GM18867 (cell line): ENCODE data around the gene NUDT14.

Source experiments
- ATAC-seq: cut with Tn5 transposase; IDR thresholded peaks from one replicate; pipeline ENCODE4 v1.9.1; 2021; ENCODE audit warnings: mild to moderate bottlenecking, moderate library complexity; ENCODE audit not compliant: unreplicated experiment

NUDT14 gene

GRCh38 chr14:105161964-105162668, 19.0 kb downstream of the NUDT14 start:
- ATAC-seq = no peak

- no peak for ATAC-seq
Observed at GRCh38 chr14:105161309-105161708, 19.8 kb downstream of the NUDT14 start.

DNA sequence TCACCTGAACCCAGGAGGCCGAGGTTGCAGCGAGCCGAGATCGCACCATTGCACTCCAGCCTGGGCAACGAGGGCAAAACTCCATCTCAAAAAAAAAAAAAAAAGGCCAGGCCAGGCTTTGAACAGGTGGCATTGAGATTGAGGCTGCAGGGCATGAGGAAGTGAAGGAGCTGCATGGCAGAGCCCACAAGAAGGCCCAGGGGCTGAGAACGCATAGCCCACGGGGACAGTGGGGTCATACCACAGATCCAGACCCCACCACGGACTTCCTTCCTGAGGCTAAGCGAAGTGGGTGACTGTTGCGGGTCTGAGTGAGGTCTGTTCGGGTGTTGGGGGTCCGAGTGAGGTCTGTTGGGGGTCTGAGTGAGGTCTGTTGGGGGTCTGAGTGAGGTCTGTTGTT, 20.3 kb downstream of the NUDT14 start:
- ATAC-seq = no peak

DNA sequence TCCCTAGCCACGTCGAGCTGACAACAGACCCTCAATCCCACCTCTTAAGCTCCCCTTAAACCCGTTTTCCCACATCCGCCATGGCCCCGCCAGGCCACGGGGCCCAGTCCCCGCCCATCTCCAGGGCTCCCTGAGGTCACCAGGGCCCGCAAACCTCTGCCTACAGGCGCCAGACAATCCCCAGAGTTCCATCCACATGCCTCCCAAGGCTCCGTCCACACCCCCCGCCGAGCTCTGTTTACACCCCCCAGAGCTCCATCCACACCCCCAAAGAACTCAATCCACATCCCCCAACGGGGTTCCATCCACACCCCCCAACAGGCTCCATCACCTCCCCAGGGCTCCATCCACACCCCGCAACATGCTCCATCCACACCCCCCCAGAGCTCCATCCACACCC, 21.8 kb downstream of the NUDT14 start:
- no peak for ATAC-seq

DNA sequence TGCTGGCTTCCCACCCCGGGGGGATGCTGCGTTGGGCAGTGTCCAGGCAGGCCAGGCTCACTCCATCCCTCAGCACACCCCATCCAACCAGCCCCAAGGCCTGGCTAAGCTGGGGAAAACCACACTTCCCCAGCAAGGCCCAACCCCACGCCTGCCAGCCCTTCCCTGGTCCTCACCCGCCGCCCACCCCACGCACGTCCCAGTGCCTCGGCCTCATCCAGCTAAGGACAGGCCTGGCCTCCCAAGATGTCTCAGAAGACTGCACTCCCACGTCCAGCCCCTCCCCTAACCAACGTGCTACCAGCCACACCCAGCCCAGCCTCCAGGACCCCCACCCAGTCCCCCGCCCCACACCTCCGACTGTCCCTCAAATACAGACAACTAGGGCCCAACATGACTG, 22.3 kb downstream of the NUDT14 start:
- no peak for ATAC-seq

DNA sequence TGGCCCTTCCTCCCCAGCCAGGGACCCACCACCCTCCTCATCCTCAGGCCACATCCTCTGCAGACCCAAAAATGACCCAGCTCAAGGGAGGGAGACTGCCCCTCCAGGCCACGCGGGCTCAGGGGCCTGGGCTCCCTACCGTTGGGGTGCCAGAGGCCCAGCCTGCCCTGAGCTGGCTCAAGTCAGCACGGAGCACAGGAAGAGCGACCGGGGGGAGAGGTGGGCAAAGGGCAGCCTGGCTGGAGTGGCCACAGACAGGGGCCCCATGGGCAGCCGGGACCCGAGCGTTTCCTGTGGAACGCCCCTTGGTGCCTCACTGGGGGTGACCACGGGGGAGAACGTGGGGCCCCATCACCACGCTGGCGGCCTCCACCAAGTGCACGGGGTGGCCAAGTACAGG, 23.2 kb downstream of the NUDT14 start:
- ATAC-seq = no peak

- ATAC-seq = no peak
Observed at GRCh38 chr14:105156414-105157375, 24.4 kb downstream of the NUDT14 start.

- no peak for ATAC-seq
Observed at GRCh38 chr14:105155681-105156413, 25.3 kb downstream of the NUDT14 start.

- ATAC-seq = no peak
Observed at GRCh38 chr14:105155071-105155651, 26.0 kb downstream of the NUDT14 start.

- no peak for ATAC-seq
Observed at GRCh38 chr14:105154476-105154871, 26.6 kb downstream of the NUDT14 start.

DNA sequence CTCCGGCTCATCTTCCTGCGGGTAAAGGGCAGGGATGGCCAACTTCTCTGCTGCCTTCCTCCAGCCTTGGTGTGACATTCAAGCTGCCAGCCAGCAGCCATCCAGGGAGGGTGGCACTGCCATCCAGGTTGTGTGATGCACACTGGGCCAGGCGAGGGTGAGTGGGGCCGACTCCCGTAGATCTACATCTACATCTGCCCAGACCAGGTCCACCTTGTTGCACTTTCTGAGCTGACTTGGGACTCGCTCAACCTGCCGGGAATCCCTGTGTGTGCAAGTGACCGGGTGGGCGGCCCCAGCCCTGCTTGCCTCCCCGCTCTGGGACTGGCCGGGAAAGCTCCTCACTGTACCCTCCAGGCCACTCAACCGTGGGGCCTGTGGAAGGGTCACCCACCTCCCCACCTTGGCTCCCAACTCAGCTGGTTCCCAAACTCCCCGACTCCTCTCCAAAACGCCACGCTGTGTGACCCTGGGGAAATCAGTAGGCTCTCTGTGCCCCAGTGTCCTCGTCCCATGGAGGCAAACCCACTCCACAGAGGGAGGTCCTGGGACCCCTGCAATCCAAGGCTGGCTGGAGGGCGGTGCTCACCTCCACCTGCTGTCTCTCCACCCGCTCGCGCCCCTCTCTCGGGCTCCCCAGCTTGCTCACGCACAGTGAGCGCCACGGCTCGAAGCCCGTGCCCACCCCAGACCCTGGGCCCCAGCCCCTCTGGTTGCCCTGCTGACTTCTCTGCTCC, 27.2 kb downstream of the NUDT14 start:
- no peak for ATAC-seq

DNA sequence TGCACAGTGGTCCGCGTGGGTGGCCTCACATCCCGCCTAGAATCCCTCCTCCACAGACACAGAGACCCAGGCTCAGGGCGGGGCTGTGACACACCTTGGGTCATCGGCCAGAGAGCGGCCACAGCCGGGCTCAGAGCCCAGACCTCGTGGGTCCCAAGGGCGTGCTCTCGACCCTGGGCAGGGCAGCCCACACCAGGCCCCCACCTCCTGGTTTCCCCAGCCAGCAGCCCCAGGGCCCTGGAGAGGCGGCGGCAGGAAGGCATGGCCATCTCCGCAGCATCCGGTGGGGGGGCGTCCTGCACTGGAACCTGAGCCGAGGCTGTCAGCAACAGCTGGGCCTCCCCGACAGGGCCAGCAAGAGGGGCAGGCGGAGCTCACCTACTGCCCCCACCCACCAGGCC, 27.8 kb downstream of the NUDT14 start:
- ATAC-seq = no peak

- no peak for ATAC-seq
Observed at GRCh38 chr14:105152794-105153241, 28.3 kb downstream of the NUDT14 start.

DNA sequence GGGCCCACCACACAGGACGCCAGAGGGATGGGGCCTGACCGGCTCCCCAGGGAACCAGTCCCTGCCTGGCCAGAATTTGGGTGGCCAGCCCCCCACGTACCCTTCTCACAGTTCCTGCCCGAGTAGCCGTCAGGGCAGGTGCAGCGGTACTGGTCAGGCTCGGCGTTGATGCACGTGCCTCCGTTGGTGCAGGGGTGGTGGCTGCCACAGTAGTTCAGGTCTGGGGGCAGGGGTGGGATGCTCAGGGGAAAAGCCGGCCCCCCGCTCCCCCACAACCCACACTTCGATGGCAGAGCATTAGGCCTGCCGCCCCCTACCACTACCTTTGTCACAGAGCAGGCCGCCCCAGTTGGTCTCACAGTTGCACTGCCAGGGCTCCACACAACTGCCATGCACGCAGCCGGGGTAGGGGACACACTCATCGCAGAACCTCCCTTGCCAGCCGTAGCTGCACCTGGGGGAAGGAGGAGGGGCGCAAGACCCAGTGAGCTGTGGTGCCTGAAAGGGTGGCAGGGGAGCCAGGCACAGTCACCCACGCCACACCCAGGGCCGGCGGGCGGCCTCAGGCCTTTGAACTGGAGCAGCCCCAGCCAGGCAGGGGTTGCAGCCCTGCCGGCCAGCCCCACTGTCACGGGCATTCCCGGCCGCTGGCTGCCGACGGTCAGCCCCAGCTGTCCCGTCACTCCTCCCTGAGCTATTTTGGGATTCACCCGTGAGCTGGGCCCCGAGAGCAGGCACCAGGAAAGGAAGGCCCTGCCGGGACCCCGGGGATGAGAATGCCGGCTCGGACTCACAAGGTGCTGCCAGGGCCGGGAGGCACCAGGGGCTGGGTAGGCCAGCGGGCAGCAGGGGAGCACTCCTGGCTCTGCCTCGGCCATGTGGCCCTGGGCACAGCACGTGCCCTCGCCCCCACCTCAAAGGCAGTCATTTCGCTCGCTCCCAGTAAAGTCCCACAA, 29.0 kb downstream of the NUDT14 start:
- ATAC-seq = no peak

GRCh38 chr14:105151084-105151837, 29.9 kb downstream of the NUDT14 start:
- ATAC-seq = no peak

DNA sequence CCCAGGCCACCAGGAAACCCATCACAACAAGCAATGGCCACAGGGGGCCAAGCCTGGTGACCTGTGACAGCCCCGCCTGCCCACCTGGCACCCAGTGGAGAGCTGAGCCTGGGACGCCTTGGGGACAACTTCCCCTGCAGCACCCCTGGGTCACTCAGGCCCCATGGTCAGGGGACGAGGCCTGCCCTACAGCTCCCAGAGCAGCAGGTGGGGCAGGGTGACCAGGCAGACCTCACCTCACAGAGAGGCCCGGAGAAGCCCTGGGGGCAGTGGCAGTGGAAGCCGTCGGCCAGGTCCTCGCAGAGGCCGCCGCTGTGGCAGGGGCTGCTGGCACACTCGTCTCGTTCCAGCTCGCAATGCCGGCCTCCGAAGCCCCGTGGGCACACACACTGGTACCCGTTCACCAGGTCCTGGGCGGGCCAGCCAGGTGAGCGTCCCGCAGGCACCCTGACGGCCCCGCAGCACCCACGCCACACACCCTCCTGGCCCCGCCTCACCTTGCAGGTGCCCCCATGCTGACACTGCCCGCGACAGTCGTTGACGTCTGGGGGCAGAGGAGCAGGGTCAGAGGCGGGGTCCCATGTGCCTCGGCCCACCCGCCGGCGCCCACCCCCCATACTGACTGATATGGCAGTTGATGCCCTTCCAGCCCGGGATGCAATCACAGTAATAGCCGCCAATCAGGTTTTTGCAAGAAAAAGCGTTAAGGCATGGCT, 30.6 kb downstream of the NUDT14 start:
- ATAC-seq = no peak

DNA sequence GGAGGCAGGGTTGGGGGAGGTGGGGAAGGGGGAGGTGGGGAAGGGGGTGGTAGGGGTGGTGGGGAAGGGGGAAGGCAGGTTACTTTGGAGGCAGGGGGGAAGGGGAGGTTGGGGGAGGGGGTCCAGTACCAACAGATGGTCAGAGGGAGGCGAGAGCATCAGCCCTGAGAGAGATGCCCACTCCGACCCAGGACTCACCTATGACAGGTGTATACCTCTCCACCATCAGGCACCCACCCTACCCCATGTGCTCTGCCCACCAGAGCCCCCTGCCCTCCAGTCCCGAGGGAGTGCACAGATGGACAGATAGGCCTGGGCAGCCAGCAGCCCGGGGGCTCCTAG, 31.1 kb downstream of the NUDT14 start:
- ATAC-seq = no peak
